ENCODE data around the gene CTIF. TPM values are rescaled to one million over a fixed set of nuclear protein-coding genes. Genes with fewer than 3 reads are reported as not detected.

Gene CTIF
- total RNA-seq, 1 donor from 2014 or later, result 15.0 TPM

GRCh38 chr18:48844271-48844670 is 305.4 kb downstream of the CTIF start:
- no peak overlapping the region for H3K4me3 ChIP-seq (ENCODE audit: low read depth, low read length)
- no peak for TF ChIP-seq CTCF (IDR thresholded peaks at IDR 0.05; ENCODE audit: insufficient read depth, low read length, severe bottlenecking)
- peaks cover 4% of the 10 kb centered on the region for H3K36me3 ChIP-seq (ENCODE audit: control insufficient read depth, insufficient read depth, low read length)
- DNase-seq (ENCODE audit: low read depth) (no peak), FAIRE-seq (no peak)
- no peaks in the 10 kb centered on the region for H3K27me3 ChIP-seq (ENCODE audit: control insufficient read depth, insufficient read depth, low read length)

- Histone ChIP-seq H3K27me3 (ENCODE audit: control insufficient read depth, insufficient read depth, low read length) (no peaks in the 10 kb centered on the region), H3K36me3 (ENCODE audit: control insufficient read depth, insufficient read depth, low read length) (peaks cover 4% of the 10 kb centered on the region), H3K4me3 (ENCODE audit: low read depth, low read length) (no peak overlapping the region)
- DNase-seq (ENCODE audit: low read depth), result no peak
- no peak for FAIRE-seq
- TF ChIP-seq CTCF (IDR thresholded peaks at IDR 0.05; ENCODE audit: insufficient read depth, low read length, severe bottlenecking), result no peak
Measured at GRCh38 chr18:48845174-48845573, 306.3 kb downstream of the CTIF start.

GRCh38 chr18:48846423-48846932 is 307.6 kb downstream of the CTIF start:
- no peak for DNase-seq (ENCODE audit: low read depth)
- Histone ChIP-seq H3K4me3 (ENCODE audit: low read depth, low read length) (no peak overlapping the region), H3K36me3 (ENCODE audit: control insufficient read depth, insufficient read depth, low read length) (peaks cover 4% of the 10 kb centered on the region), H3K27me3 (ENCODE audit: control insufficient read depth, insufficient read depth, low read length) (no peaks in the 10 kb centered on the region)
- FAIRE-seq, result no peak
- no peak for TF ChIP-seq CTCF (IDR thresholded peaks at IDR 0.05; ENCODE audit: insufficient read depth, low read length, severe bottlenecking)

GRCh38 chr18:48847807-48848486 is 309.1 kb downstream of the CTIF start:
- no peak for DNase-seq (ENCODE audit: low read depth)
- peaks cover 4% of the 10 kb centered on the region for H3K36me3 ChIP-seq (ENCODE audit: control insufficient read depth, insufficient read depth, low read length)

GRCh38 chr18:48848641-48849143 is 309.9 kb downstream of the CTIF start:
- Histone ChIP-seq H3K36me3 (ENCODE audit: control insufficient read depth, insufficient read depth, low read length) (peaks cover 3% of the 10 kb centered on the region), H3K27me3 (ENCODE audit: control insufficient read depth, insufficient read depth, low read length) (no peaks in the 10 kb centered on the region), H3K4me3 (ENCODE audit: low read depth, low read length) (no peak overlapping the region)
- no peak for TF ChIP-seq CTCF (IDR thresholded peaks at IDR 0.05; ENCODE audit: insufficient read depth, low read length, severe bottlenecking)
- peak; percentile 95 for DNase-seq (ENCODE audit: low read depth)
- peak; percentile 97 for FAIRE-seq

More at GRCh38 chr18:48847807-48848486, 309.1 kb downstream of the CTIF start:
- no peaks in the 10 kb centered on the region for H3K27me3 ChIP-seq (ENCODE audit: control insufficient read depth, insufficient read depth, low read length)
- H3K4me3 ChIP-seq (ENCODE audit: low read depth, low read length), result no peak overlapping the region
- no peak for FAIRE-seq
- TF ChIP-seq CTCF (IDR thresholded peaks at IDR 0.05; ENCODE audit: insufficient read depth, low read length, severe bottlenecking), result no peak
